Measurements from ENCODE around the gene EYA2.

GRCh38 chr20:47009784-47010183 is 115.1 kb downstream of the EYA2 start:
- TF ChIP-seq CTCF (IDR thresholded peaks at IDR 0.05) (no peak), POLR2A (IDR thresholded peaks at IDR 0.05) (no peak)

Measured in adrenal gland (tissue), 5 donors.